Measurements from ENCODE around the gene HOXB1.

Gene HOXB1

DNA sequence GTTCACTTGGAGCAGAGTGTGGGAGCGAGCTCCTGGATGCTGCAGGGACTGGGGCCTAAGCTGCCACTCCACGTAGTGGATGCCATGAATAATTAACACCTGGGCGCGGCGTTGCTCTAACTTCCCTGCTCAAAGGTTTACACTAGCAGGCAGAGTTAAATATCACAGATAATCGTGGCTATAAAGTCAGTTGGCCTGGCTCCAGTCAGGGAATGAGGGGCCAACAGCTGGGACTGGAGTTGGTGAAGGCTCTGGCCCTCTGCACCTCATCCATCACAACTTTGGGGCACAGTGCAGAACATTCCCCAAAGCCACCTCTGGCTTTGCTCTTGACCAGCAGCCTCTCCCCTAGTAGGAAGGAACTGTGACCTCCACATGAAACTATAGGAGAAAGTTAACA is 36.4 kb upstream of the HOXB1 start:
- DNase-seq = no peak

- no peak for DNase-seq
Observed at GRCh38 chr17:48566717-48567116, 35.9 kb upstream of the HOXB1 start.

GRCh38 chr17:48565925-48566710 is 35.3 kb upstream of the HOXB1 start:
- no peak for DNase-seq

DNA sequence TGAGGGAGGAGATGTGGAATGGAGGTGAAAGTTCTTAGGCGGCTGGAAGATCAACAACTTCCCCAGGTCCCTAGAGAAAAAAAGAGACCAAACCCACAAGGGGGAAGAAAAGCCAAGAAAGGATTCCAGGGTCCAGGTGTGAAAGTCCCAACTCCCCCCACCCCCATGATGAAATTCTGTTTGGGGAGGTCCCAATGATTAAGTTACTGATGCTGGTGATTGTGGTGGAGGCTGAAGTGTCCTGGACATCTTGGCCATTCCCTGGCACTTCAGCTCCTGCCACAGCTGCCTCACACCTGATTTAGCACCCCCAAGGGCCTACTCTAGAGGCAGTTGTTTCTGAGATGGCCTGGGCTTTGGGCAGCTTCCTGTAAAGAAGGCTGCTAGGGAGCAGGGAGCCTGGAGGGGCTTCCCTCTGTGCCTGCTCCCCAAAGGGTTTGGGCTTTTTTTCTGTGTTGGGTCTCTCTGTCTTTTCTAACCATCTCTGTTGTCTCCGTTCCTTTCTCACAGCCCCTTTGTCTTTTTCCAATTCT is 34.3 kb upstream of the HOXB1 start:
- no peak for DNase-seq

DNA sequence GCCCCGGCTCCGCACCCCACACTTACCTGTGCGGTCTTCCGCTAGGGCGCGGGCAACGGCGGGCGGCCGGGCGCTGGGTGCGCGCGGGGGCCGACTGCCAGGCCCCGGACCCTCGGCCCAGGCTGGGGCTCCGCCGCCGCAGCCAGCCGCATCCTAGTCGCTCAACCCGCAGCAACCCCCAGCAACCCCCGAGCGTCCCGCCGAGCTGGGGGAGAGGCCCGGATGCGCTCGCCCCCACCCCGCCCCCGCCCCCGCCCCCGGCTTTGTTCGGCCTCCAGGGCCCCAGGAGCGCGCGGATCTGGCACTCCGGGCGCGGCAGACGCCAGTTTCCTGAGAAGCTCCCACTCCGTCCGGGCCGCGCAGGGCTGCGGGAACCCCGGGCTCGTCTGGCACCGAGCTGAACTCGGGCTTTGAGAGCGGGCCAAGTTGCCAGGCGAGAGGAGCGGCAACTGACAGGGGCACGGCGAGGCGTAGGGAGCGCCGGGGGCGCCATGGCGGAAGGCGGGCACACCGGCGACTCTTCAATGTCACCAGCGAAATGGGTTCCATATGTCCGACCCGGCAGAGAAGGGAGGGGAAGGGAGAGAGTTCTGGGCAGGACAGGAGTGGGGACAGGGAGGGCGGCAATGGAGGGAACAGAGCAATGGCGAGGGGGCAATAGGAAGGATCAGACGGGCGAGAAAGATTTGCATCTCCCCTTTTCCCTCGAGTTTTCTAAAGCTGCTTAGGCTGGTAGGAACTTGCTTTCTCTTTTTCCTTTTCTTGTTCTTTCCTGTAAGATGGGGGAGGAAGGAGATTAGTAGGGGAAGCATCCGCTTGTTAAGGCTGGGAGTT is 33.6 kb upstream of the HOXB1 start:
- no peak for DNase-seq

GRCh38 chr17:48563867-48564187 is 33.0 kb upstream of the HOXB1 start:
- no peak for DNase-seq

DNA sequence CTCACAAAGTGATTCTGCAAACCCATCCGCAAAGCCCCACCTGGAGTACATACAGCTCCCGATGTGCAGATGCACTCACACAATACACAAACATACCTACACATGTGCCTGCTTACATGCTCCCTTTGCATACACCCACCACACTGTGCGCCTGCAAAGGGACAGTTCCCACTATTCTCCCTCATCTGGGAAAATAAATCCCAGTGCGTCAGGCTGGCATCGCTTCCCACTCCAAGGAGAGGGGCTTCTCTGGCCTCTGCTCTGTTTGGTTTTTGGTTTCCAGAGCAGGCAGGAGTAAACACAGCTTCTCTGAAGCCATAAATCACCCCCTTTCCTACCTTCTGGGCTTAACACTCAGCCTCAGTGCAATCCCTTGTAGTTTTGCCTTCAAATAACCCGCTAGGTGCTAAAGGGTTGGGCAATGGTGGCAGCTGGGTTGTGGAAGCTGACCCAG is 32.6 kb upstream of the HOXB1 start:
- no peak for DNase-seq

DNA sequence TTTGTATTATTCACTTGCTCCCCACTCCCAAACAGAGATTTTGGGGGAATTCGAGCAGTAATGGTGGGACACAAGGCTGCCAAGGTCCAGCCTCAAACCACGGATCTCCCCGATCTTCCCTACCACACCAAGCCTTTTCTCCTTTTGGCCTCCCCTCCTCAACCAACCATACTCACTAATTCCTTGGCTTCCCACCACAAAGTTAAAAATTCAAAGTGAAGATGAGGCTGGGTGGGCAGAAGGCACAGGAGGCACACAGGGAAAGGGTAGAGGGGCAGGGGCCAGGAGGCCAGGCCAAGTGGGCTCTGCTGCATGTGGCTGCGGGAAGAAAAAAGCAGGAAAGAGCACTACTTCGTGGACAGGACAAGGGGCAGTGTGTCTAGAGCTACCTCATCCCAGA is 32.1 kb upstream of the HOXB1 start:
- DNase-seq = no peak

DNA sequence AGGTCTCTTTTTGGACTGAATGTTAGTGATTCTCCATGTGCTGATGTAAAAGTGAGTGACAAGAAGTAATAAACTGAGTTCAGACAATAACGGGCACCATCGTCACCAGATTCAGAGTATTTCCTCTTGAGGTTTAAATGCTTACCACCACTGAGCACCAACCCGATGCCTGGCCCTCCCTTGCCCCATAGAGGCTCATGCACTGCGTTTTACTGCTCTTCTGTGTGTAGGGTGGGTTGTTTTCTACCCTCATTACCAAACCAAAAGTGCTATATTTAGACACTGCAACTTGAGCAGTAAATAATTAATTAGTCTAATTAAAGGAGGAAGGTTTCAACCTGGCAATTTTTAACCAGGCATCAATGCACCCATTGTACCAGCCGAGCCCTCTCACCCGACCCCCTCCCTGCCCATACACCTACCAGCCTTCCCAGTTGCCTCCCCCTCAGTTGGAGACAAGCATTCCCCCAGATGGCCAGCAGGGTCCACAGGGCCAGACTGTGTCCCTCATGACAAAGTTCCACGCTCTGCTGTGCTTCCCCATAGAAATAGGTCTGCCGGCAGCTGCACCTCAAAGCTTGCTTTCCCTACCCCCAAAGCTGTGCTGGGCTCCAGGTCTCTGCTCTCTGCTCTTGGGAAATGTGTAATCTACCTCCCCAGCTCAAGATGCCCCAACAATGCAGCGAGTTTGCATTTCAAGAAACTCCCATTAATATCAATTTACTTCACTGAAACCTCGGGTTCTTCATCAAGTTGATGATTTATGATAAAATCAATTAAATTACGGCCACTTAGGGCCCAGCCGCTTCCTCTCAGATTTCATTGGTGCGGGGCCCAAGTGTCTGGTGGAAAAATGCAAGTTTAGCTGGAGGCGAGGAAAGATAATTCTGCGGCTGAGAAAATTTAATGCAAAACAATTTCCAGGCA is 31.3 kb upstream of the HOXB1 start:
- no peak for DNase-seq

DNA sequence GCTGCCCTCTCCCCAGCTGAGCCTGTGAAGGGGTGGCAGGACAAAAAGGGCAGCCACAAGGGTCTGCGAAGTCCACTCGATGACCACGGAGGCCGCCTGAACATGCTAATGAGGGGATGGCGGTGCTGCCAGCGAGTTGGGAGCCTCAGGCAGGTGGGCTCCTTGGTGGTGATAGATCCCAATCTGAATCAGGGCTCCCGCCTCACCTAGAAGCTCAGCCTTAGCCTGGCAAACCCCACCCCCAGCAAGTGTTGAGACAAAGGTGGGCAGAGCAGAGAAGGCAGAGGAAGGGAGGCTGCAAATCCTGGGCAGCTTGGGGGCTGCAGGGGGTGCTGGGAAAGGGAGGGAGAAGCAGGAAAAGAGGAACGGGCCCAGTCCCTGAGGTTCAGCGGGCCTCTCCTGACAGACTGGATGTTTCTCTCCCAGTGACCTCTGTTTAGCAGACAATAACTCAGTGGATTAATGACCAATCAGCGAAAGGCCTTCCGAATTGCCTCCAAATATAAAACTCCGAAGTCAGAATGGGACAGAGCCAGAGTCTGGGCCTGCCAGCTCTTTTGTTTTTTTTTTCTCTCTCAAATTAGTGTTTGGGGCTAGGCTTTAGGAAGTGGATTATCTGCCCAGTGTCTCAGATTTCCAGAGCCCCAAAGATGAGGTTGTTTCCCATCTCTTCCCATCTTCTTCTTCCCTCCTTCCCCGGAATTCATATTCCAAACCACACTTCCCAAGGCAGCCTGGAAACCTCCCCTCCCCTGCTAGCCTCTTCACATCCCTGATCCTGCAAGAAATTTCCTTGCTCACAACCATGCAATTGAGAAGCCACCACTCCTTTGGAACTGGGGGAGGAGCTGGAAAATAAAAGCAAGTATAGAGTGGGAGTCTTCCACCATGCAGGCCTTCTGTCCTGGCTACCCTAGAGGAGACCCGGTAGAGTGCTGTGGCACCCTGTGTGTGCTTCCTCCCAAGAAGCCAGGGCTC is 29.3 kb upstream of the HOXB1 start:
- DNase-seq = no peak

- no peak for DNase-seq
Observed at GRCh38 chr17:48559122-48559839, 28.5 kb upstream of the HOXB1 start.

DNA sequence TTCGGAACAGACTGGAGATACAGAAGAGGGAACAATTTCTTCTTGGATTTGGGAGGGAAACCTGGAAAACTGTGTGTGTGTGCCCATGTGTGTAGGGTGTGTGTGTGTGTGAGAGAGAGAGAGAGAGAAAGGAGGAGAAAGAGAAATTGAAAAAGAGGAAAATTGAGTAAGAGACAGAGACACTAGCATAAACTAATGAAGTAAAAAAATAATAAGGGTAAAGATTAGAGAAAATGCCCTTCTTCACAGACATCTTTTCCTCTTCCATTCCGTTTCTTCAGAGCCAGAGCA is 28.0 kb upstream of the HOXB1 start:
- DNase-seq = no peak

GRCh38 chr17:48558057-48558830 is 27.4 kb upstream of the HOXB1 start:
- DNase-seq = no peak

- no peak for DNase-seq
Observed at GRCh38 chr17:48556576-48557401, 26.0 kb upstream of the HOXB1 start.

GRCh38 chr17:48556229-48556575 is 25.4 kb upstream of the HOXB1 start:
- DNase-seq = no peak

DNA sequence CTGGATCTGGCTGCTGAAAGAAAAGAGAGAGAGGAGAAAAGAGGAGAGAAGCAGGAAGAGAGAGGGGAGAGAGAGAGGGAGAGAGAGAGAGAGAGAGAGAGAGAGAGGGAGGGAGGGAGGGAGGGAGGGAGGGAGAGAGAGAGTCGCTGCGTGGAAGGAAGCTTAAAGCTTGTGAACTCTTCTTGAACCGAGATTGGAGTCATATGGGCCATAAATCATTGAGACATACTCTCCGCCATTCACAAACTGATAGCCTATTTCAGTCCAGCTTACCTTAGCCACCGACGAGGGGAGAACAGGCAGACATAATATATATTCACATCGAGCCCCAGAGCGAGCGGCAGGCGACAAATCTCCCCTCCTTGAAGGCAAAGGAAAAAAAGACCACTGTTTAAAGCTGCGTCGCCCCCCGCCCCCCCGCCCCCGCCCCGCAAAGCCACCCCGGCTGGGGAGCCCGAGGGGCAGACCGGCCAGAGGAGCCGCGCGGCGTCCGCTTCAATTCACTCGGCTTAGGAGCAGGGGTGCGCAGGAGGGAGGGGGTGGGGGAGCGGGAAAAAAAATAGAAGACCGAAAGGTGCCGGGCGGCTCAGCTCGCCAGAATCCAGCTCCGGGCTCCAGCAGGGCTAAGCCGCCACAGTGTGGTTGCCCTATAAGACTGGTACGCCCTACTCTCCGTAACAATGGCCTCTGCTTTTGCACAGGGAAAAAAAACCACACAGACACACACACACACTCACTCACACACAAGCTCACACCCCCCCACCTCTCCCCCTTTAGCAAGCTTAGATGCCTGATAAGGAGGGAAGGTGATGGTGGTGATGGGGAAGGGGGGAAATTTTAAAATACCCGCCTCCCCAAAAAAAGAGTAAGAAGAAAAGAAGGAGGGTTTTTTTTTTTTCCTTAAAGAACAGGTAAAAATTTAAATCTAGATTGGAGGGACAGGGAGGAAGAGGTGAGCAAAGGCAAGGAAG is 24.7 kb upstream of the HOXB1 start:
- no peak for DNase-seq

DNA sequence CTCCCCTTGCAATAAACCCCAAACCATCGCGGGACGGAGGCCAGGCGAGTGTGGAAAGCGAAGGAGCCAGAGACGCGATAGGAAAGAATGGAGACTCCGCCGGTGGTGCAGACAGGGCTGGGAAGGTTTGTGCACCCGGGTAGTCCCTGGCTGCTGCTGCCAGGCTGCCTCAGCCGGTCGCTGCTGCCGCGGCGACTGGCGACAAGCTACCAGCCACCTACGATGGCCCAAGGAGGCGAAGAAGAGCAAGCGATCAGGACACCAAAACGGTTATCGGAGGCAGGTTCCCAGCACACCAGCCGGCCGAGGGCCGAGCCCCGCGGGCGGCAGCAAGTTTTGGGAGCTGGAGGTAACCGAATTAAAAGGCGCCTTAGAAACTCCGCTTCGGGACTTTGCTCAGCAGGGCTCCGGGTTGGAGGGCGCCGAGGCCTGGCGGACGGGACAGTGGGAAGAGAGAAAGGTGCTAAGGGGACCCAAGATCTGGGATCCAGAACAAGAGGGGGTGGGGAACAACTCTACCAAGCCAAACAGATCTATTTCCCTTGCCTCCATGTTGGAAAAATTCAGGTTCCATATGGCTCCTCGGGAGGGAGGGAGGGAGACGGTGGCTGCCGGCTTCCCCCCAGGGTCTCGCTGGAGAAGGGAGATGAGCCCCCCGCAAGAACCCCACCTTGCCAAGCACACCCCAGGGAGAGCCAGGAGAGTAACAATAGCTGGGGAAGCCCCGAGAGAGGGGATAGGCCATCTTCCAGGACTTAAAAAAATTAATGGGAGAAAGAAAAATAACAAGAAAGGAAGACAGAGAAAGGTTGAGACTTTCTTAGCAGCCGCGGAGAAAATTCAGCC is 23.8 kb upstream of the HOXB1 start:
- DNase-seq = no peak
